Measurements from ENCODE around the gene GPR156. TPM values are rescaled to one million over a fixed set of nuclear protein-coding genes. Genes with fewer than 3 reads are reported as not detected.

GPR156 gene
- total and polyA plus RNA-seq, 9 of the 15 experiments (the other 6 are each of a cell fraction or from before 2014, with no cell fraction given) = 0.07 to 0.14 (median 0.12) TPM; not detected in 5

- H3K4me3 ChIP-seq = no peak overlapping the region
- H3K27ac ChIP-seq (ENCODE audit: extremely low read depth, low read depth, low read length) = no peak overlapping the region
- H3K27me3 ChIP-seq (ENCODE audit: control insufficient read depth in 2 of 2, insufficient read depth in 2 of 2, low read length in 2 of 2) = peaks cover 16 to 27% of the 10 kb centered on the region in 2 experiments; a peak in 4 of 5 replicates
- CTCF ChIA-PET (ENCODE audit: low intra/inter-chr PET ratio) = no interaction called here
- no peaks in the 10 kb centered on the region for H3K9me3 ChIP-seq (replicated peaks; ENCODE audit: control insufficient read depth, insufficient read depth, low read depth, low read length)
- POLR2A ChIA-PET = no interaction called here
- H3K9me1 ChIP-seq (ENCODE audit: control insufficient read depth, insufficient read depth, low read length) = no peaks in the 10 kb centered on the region
- ATAC-seq = no peak
- no TSS peak for BruUV-seq (replicated peaks)
- H2AFZ ChIP-seq (ENCODE audit: low read depth, low read length) = no peak overlapping the region
- H3K9ac ChIP-seq (ENCODE audit: insufficient read depth in 1 of 2, low read depth in 2 of 2, low read length in 2 of 2) = no peak overlapping the region
- intact Hi-C loops (cut with micrococcal nuclease) (no loop called here), in situ Hi-C loops (cut with MboI) (no loop called here)
- FAIRE-seq = no peak
- H4K20me1 ChIP-seq (replicated peaks; ENCODE audit: control insufficient read depth, insufficient read depth, low read length) = no peaks in the 10 kb centered on the region
- peaks cover 0 to 8% of the 10 kb centered on the region in 2 experiments; a peak in 2 of 5 replicates for H3K4me1 ChIP-seq (replicated peaks in 1 of 2; ENCODE audit: control insufficient read depth in 2 of 2, insufficient read depth in 2 of 2, low read length in 2 of 2)
- no peaks in the 10 kb centered on the region for H3K36me3 ChIP-seq (ENCODE audit: control insufficient read depth, insufficient read depth, low read length)
- 0% methylated on average over 2 of the region's 2 CpGs for WGBS (ENCODE audit: insufficient coverage, low coverage, missing lambda C conversion rate)
- TF ChIP-seq CBFA2T3 (IDR thresholded peaks at IDR 0.05) (peak; percentile 20; the same call in 1 of the 2 replicates), IFI16 (CRISPR knock-in tag; IDR thresholded peaks at IDR 0.05) (no peak), ERF (CRISPR knock-in tag; IDR thresholded peaks at IDR 0.05) (no peak)
- DNase-seq (ENCODE audit: extremely low read depth in 1 of 4, low spot score in 3 of 4) = no peak
- no peak overlapping the region for H3K4me2 ChIP-seq (ENCODE audit: insufficient read depth, low read length)
- no peaks in the 10 kb centered on the region for H3K79me2 ChIP-seq (ENCODE audit: control insufficient read depth, insufficient read depth, low read length)
Measured at GRCh38 chr3:120286465-120286864, 1.4 kb upstream of the GPR156 start.

GRCh38 chr3:120285508-120285841 lies 453 bp upstream of the GPR156 start:
- BruUV-seq (replicated peaks) = no TSS peak
- Histone ChIP-seq H4K20me1 (replicated peaks; ENCODE audit: control insufficient read depth, insufficient read depth, low read length) (no peaks in the 10 kb centered on the region), H3K27ac (ENCODE audit: extremely low read depth, low read depth, low read length) (no peak overlapping the region), H3K4me3 (peak overlapping the region; percentile 29; the same call in 1 of the 2 replicates), H3K4me2 (ENCODE audit: insufficient read depth, low read length) (no peak overlapping the region), H3K36me3 (ENCODE audit: control insufficient read depth, insufficient read depth, low read length) (no peaks in the 10 kb centered on the region), H2AFZ (ENCODE audit: low read depth, low read length) (no peak overlapping the region), H3K9me3 (replicated peaks; ENCODE audit: control insufficient read depth, insufficient read depth, low read depth, low read length) (no peaks in the 10 kb centered on the region), H3K9me1 (ENCODE audit: control insufficient read depth, insufficient read depth, low read length) (no peaks in the 10 kb centered on the region), H3K9ac (ENCODE audit: insufficient read depth in 1 of 2, low read depth in 2 of 2, low read length in 2 of 2) (no peak overlapping the region), H3K79me2 (ENCODE audit: control insufficient read depth, insufficient read depth, low read length) (no peaks in the 10 kb centered on the region), H3K27me3 (ENCODE audit: control insufficient read depth in 2 of 2, insufficient read depth in 2 of 2, low read length in 2 of 2) (peaks cover 16 to 27% of the 10 kb centered on the region in 2 experiments; a peak in 4 of 5 replicates), H3K4me1 (replicated peaks in 1 of 2; ENCODE audit: control insufficient read depth in 2 of 2, insufficient read depth in 2 of 2, low read length in 2 of 2) (peaks cover 0 to 8% of the 10 kb centered on the region in 2 experiments; a peak in 2 of 5 replicates)
- ChIA-PET POLR2A (no interaction called here), CTCF (ENCODE audit: low intra/inter-chr PET ratio) (no interaction called here)
- TF ChIP-seq MTA3 (IDR thresholded peaks at IDR 0.05; ENCODE audit: borderline replicate concordance) (no peak), L3MBTL2 (IDR thresholded peaks at IDR 0.05) (peak; percentile 8; the same call in 1 of the 2 replicates), ATF1 (CRISPR knock-in tag; IDR thresholded peaks at IDR 0.05) (no peak), ATF1 (tag; IDR thresholded peaks at IDR 0.05) (no peak), TFE3 (CRISPR knock-in tag; IDR thresholded peaks at IDR 0.05) (no peak)
- no peak for ATAC-seq
- FAIRE-seq = no peak
- intact Hi-C loops (cut with micrococcal nuclease) (no loop called here), in situ Hi-C loops (cut with MboI) (no loop called here)
- DNase-seq (ENCODE audit: extremely low read depth in 1 of 4, low spot score in 3 of 4) = no peak
- WGBS (ENCODE audit: insufficient coverage, low coverage, missing lambda C conversion rate) = 15% methylated on average over 5 of the region's 15 CpGs

Measured in K562 (cell line).